Measurements from ENCODE around the gene LRBA. TPM values are rescaled to one million over a fixed set of nuclear protein-coding genes. Genes with fewer than 3 reads are reported as not detected.

Gene LRBA
- total and polyA plus RNA-seq, 9 donors: 9.7 to 49.2 (median 30.4) TPM

GRCh38 chr4:150250293-150250997 is 764.6 kb downstream of the LRBA start:
- no peak overlapping the region for H3K27ac ChIP-seq
- no peaks in the 10 kb centered on the region for H3K9me3 ChIP-seq
- no peak for DNase-seq
- TF ChIP-seq EP300 (IDR thresholded peaks at IDR 0.05) (no peak), POLR2A (IDR thresholded peaks at IDR 0.05) (no peak), CTCF (IDR thresholded peaks at IDR 0.05) (no peak)
- no peaks in the 10 kb centered on the region for H3K27me3 ChIP-seq
- H3K4me3 ChIP-seq: no peak overlapping the region
- 81 to 89% (median 82%) methylated on average over 9 of the region's 9 CpGs for WGBS, 3 donors
- no peaks in the 10 kb centered on the region for H3K36me3 ChIP-seq
- intact Hi-C loops (cut with DNase I): no loop called here
- H3K4me1 ChIP-seq (ENCODE audit: insufficient read depth): no peaks in the 10 kb centered on the region

GRCh38 chr4:150248181-150248580 is 766.9 kb downstream of the LRBA start:
- Histone ChIP-seq H3K9me3 (no peaks in the 10 kb centered on the region), H3K36me3 (no peaks in the 10 kb centered on the region), H3K27ac (no peak overlapping the region), H3K27me3 (no peaks in the 10 kb centered on the region), H3K4me1 (ENCODE audit: insufficient read depth) (no peaks in the 10 kb centered on the region), H3K4me3 (no peak overlapping the region)
- DNase-seq: no peak
- TF ChIP-seq CTCF (IDR thresholded peaks at IDR 0.05): no peak
- TF ChIP-seq POLR2A (IDR thresholded peaks at IDR 0.05): no peak
- no peak for TF ChIP-seq EP300 (IDR thresholded peaks at IDR 0.05)
- intact Hi-C loops (cut with DNase I): loop anchor here in 2 of 4 donors (10.0 kb wide), 1 partner anchor 243 kb away; no protein-coding TSS in a partner anchor
- 92 to 94% (median 93%) methylated on average over 4 of the region's 4 CpGs for WGBS, 3 donors

GRCh38 chr4:150247184-150247583 is 767.9 kb downstream of the LRBA start:
- no peak overlapping the region for H3K4me3 ChIP-seq
- no peaks in the 10 kb centered on the region for H3K27me3 ChIP-seq
- H3K27ac ChIP-seq: no peak overlapping the region
- intact Hi-C loops (cut with DNase I): loop anchor here in 2 of 4 donors (10.0 kb wide), 1 partner anchor 242 kb away; no protein-coding TSS in a partner anchor
- H3K9me3 ChIP-seq: no peaks in the 10 kb centered on the region
- 96% methylated on average over 7 of the region's 7 CpGs for WGBS, 3 donors
- H3K36me3 ChIP-seq: no peaks in the 10 kb centered on the region
- no peaks in the 10 kb centered on the region for H3K4me1 ChIP-seq (ENCODE audit: insufficient read depth)
- DNase-seq: no peak
- no peak for TF ChIP-seq CTCF (IDR thresholded peaks at IDR 0.05)
- TF ChIP-seq POLR2A (IDR thresholded peaks at IDR 0.05): no peak
- TF ChIP-seq EP300 (IDR thresholded peaks at IDR 0.05): no peak

- Histone ChIP-seq H3K4me3 (no peak overlapping the region), H3K4me1 (ENCODE audit: insufficient read depth) (no peaks in the 10 kb centered on the region), H3K36me3 (no peaks in the 10 kb centered on the region), H3K9me3 (no peaks in the 10 kb centered on the region), H3K27ac (no peak overlapping the region), H3K27me3 (no peaks in the 10 kb centered on the region)
- DNase-seq: no peak
- intact Hi-C loops (cut with DNase I): loop anchor here in 3 of 4 donors (5.0 to 10.0 kb wide), 2 partner anchors 232 to 240 kb away; no protein-coding TSS in a partner anchor
- WGBS, 3 donors: 38 to 59% (median 51%) methylated on average over 3 of the region's 3 CpGs
- TF ChIP-seq POLR2A (IDR thresholded peaks at IDR 0.05) (no peak), CTCF (IDR thresholded peaks at IDR 0.05) (no peak)
Observed at GRCh38 chr4:150244600-150244999, 770.5 kb downstream of the LRBA start.

All from ovary (tissue), 9 donors.